IMR-90 (cell line): ENCODE data around the gene FBXL16. TPM values are rescaled to one million over a fixed set of nuclear protein-coding genes. Genes with fewer than 3 reads are reported as not detected.

Experiments
- ATAC-seq: fragments of 200-7000 bp; cut with Tn5 transposase; 2 replicates; pipeline ENCODE4 v1.9.1; 2020; ENCODE audit warnings: low read depth, mild to moderate bottlenecking, moderate library complexity
- BruUV-seq: library from RNA; stranded (reverse); fragments of 400-500 nt; replicated peaks from 2 replicates; lab custom pipeline; 2021; lab: Mats Ljungman, UMichigan
- CTCF ChIA-PET: fragments of 300-600 bp; formaldehyde crosslinking; extraction: SDS; loops from one replicate; lab custom pipeline; 2021; ENCODE audit warnings: antibody characterized with exemption; lab: Yijun Ruan, JAX
- POLR2A ChIA-PET: fragments of 300-600 bp; sonication (Branson Sonifier 250); formaldehyde crosslinking; loops from one replicate; lab custom pipeline; 2022; ENCODE audit warnings: antibody characterized with exemption; ENCODE audit not compliant: unreplicated experiment; lab: Charles Lee
- DNase-seq: peaks from one replicate; pipeline ENCODE4 v3.0.0; 2013
- H2AFZ ChIP-seq: replicated peaks from 2 replicates; pipeline ENCODE3; 2013; ENCODE audit warnings: low read length, mild to moderate bottlenecking; ENCODE audit not compliant: poor library complexity
- H2AK5ac ChIP-seq: 2 replicates; pipeline ENCODE4 v1.6.1; 2013; ENCODE audit warnings: low read depth, low read length, inconsistent platforms
- H2AK9ac ChIP-seq: replicated peaks from 2 replicates; pipeline ENCODE3; 2013; ENCODE audit warnings: mild to moderate bottlenecking, low read depth, low read length, moderate library complexity; ENCODE audit not compliant: poor library complexity
- H2BK120ac ChIP-seq: 2 replicates; pipeline ENCODE4 v1.6.1; 2013; ENCODE audit warnings: low read depth, low read length, inconsistent platforms
- H2BK15ac ChIP-seq: 3 replicates; pipeline ENCODE4 v1.6.1; 2013; ENCODE audit warnings: low read depth, low read length, inconsistent platforms
- H2BK20ac ChIP-seq: 2 replicates; pipeline ENCODE4 v1.6.1; 2013; ENCODE audit warnings: low read depth, mild to moderate bottlenecking, inconsistent platforms, low read length, moderate library complexity
- H2BK5ac ChIP-seq: 2 replicates; pipeline ENCODE4 v1.6.1; 2013; ENCODE audit warnings: mild to moderate bottlenecking, low read depth, low read length, inconsistent platforms; ENCODE audit not compliant: poor library complexity, severe bottlenecking
- H3K14ac ChIP-seq: replicated peaks from 2 replicates; pipeline ENCODE4 v1.6.1; 2013; ENCODE audit warnings: low read depth, low read length, inconsistent platforms
- H3K18ac ChIP-seq: 2 replicates; pipeline ENCODE4 v1.6.1; 2013; ENCODE audit warnings: low read depth, low read length, control low read depth
- H3K23ac ChIP-seq: 2 replicates; pipeline ENCODE4 v1.6.1; 2013; ENCODE audit warnings: low read depth, low read length, inconsistent platforms
- H3K27ac ChIP-seq: 2 replicates; pipeline ENCODE4 v1.5.1; 2013; ENCODE audit warnings: mild to moderate bottlenecking, control low read depth, low read length; ENCODE audit not compliant: insufficient read depth
- H3K27me3 ChIP-seq: 2 replicates; pipeline ENCODE4 v1.6.1; 2013; ENCODE audit warnings: low read length; ENCODE audit not compliant: control insufficient read depth, insufficient read depth
- H3K36me3 ChIP-seq: 2 replicates; pipeline ENCODE4 v1.6.1; 2013; ENCODE audit warnings: low read length, mixed read lengths; ENCODE audit not compliant: control insufficient read depth, insufficient read depth
- H3K4ac ChIP-seq: 2 replicates; pipeline ENCODE4 v1.6.1; 2013; ENCODE audit warnings: low read depth, low read length, inconsistent platforms
- H3K4me1 ChIP-seq: 2 replicates; pipeline ENCODE4 v1.6.1; 2013; ENCODE audit warnings: low read length, mixed read lengths; ENCODE audit not compliant: control insufficient read depth, insufficient read depth
- H3K4me2 ChIP-seq: 2 replicates; pipeline ENCODE4 v1.6.1; 2013; ENCODE audit warnings: low read depth, mild to moderate bottlenecking, control low read depth, low read length, moderate library complexity
- H3K4me3 ChIP-seq: 2 replicates; pipeline ENCODE4 v1.5.1; 2013; ENCODE audit warnings: low read depth, mild to moderate bottlenecking, control low read depth, low read length, moderate library complexity; ENCODE audit not compliant: insufficient read depth
- H3K56ac ChIP-seq: 2 replicates; pipeline ENCODE4 v1.6.1; 2013; ENCODE audit warnings: low read length, inconsistent platforms; ENCODE audit not compliant: insufficient read depth; ENCODE audit errors: extremely low read depth
- H3K79me1 ChIP-seq, 2 experiments: 2 replicates each; pipeline ENCODE4 v1.6.1; 2013; ENCODE audit warnings: low read length in 2 of 2, inconsistent platforms in 1 of 2, low read depth in 1 of 2
- H3K9ac ChIP-seq: 2 replicates; pipeline ENCODE4 v1.6.1; 2013; ENCODE audit warnings: low read depth, low read length, control low read depth
- H3K9me1 ChIP-seq: 2 replicates; pipeline ENCODE4 v1.6.1; 2013; ENCODE audit warnings: low read length, inconsistent platforms; ENCODE audit not compliant: insufficient read depth
- H3K9me3 ChIP-seq: 2 replicates; pipeline ENCODE4 v1.6.1; 2013; ENCODE audit warnings: low read length; ENCODE audit not compliant: control insufficient read depth, insufficient read depth
- H4K20me1 ChIP-seq: 2 replicates; pipeline ENCODE4 v1.6.1; 2013; ENCODE audit warnings: low read length, inconsistent platforms; ENCODE audit not compliant: insufficient read depth
- H4K5ac ChIP-seq: 2 replicates; pipeline ENCODE4 v1.6.1; 2013; ENCODE audit warnings: mild to moderate bottlenecking, low read depth, low read length, control low read depth
- H4K8ac ChIP-seq, 2 experiments: 2 replicates each; pipeline ENCODE4 v1.6.1; 2013; ENCODE audit warnings: low read depth in 2 of 2, low read length in 2 of 2, control low read depth in 1 of 2, inconsistent platforms in 1 of 2
- H4K91ac ChIP-seq: 2 replicates; pipeline ENCODE4 v1.6.1; 2013; ENCODE audit warnings: low read depth, low read length, inconsistent platforms; ENCODE audit not compliant: insufficient read depth
- BHLHE40 ChIP-seq: fragments of 150-350 bp; IDR thresholded peaks from 2 replicates; pipeline ENCODE4 v1.6.1; 2016; ENCODE audit warnings: mild to moderate bottlenecking, low read depth, low read length
- CEBPB ChIP-seq: IDR thresholded peaks from 2 replicates; pipeline ENCODE4 v1.6.1; 2012; ENCODE audit warnings: low read depth, low read length, improper control_type of control experiment
- CTCF ChIP-seq: conservative IDR thresholded peaks from 2 replicates; pipeline ENCODE4 v1.5.1; 2012; ENCODE audit warnings: mild to moderate bottlenecking, low read depth, low read length, improper control_type of control experiment
- ELK1 ChIP-seq: fragments of 150-350 bp; IDR thresholded peaks from 2 replicates; pipeline ENCODE4 v1.6.1; 2016; ENCODE audit warnings: low read depth, mild to moderate bottlenecking, low read length, moderate library complexity, borderline replicate concordance
- FOS ChIP-seq: fragments of 150-350 bp; IDR thresholded peaks from 2 replicates; pipeline ENCODE4 v1.6.1; 2016; ENCODE audit warnings: low read depth, low read length
- MAFK ChIP-seq: IDR thresholded peaks from 2 replicates; pipeline ENCODE4 v1.6.1; 2012; ENCODE audit warnings: low read depth, low read length, improper control_type of control experiment
- MAZ ChIP-seq: IDR thresholded peaks from 2 replicates; pipeline ENCODE4 v1.6.1; 2012; ENCODE audit warnings: low read depth, mild to moderate bottlenecking, low read length, improper control_type of control experiment, moderate library complexity, borderline replicate concordance
- MXI1 ChIP-seq: IDR thresholded peaks from 2 replicates; pipeline ENCODE4 v1.6.1; 2012; ENCODE audit warnings: low read depth, mild to moderate bottlenecking, low read length, moderate library complexity, borderline replicate concordance
- POLR2A ChIP-seq: IDR thresholded peaks from 2 replicates; pipeline ENCODE4 v1.6.1; 2012; ENCODE audit warnings: mild to moderate bottlenecking, low read depth, low read length
- SMC3 ChIP-seq: fragments of 150-350 bp; IDR thresholded peaks from 2 replicates; pipeline ENCODE4 v1.6.1; 2016; ENCODE audit warnings: low read depth, mild to moderate bottlenecking, antibody characterized with exemption, low read length, moderate library complexity
- USF2 ChIP-seq: fragments of 150-350 bp; IDR thresholded peaks from 2 replicates; pipeline ENCODE4 v1.6.1; 2017; ENCODE audit warnings: mild to moderate bottlenecking, antibody characterized with exemption, low read length, low read depth
- WGBS, 2 experiments: methylation state at CpG; one replicate each; pipeline versions ENCODE4 v1.1.5 to v1.1.7; 2013; ENCODE audit warnings: missing lambda C conversion rate in 2 of 2; ENCODE audit not compliant: insufficient read length in 1 of 2; ENCODE audit errors: extremely low coverage in 2 of 2; 5-methylcytosine and 5-hydroxymethylcytosine counted together
- dilution Hi-C: fragments of 300-500 bp; cut with HindIII; formaldehyde crosslinking; loops from one replicate; pipeline ENCODE4 v1.14.3; 2018; ENCODE audit warnings: low sequenced_read_pairs; ENCODE audit not compliant: unreplicated experiment
- in situ Hi-C: fragments of 300-500 bp; cut with MboI; formaldehyde crosslinking; loops from 3 replicates; pipeline ENCODE4 v1.14.3; 2019; ENCODE audit warnings: low sequenced_read_pairs, inconsistent platforms, mixed read lengths
- intact Hi-C: fragments of 100-400 bp; cut with micrococcal nuclease; formaldehyde crosslinking; loops from 2 replicates; pipeline ENCODE4 v1.10.0; 2022
- polyA plus RNA-seq, 3 experiments: library from polyadenylated mRNA; depleted of rRNA; stranded (reverse); fragments of >200 nt; gene quantifications; 2 replicates each; pipeline ENCODE4 v1.2.3, GENCODE V29; 2012; ENCODE audit warnings: low replicate concordance in 1 of 3
- total RNA-seq: library from RNA; depleted of rRNA; stranded (reverse); fragments of >200 nt; gene quantifications from 2 replicates; pipeline ENCODE4 v1.2.3, GENCODE V29; 2012

Gene FBXL16
- total and polyA plus RNA-seq, 2 of the 4 experiments (the other 2 are of a cell fraction) = 0.18 to 2.2 TPM

- Histone ChIP-seq H2AFZ (no peak overlapping the region), H2BK15ac (no peak overlapping the region), H3K56ac (no peak overlapping the region), H3K27ac (no peak overlapping the region), H3K9me3 (no peaks in the 10 kb centered on the region), H3K14ac (no peak overlapping the region), H4K5ac (no peak overlapping the region), H3K4me1 (peaks cover 21% of the 10 kb centered on the region), H2AK9ac (peak overlapping the region; percentile 5), H4K20me1 (no peaks in the 10 kb centered on the region; the same call in 1 of the 2 replicates), H3K36me3 (no peaks in the 10 kb centered on the region), H4K91ac (no peak overlapping the region), H3K18ac (no peak overlapping the region), H4K8ac (no peak overlapping the region), H3K79me1 (peaks cover 13 to 58% of the 10 kb centered on the region in 2 experiments; a peak in 3 of 4 replicates), H3K4ac (no peak overlapping the region), H3K27me3 (no peaks in the 10 kb centered on the region), H3K4me2 (no peak overlapping the region), H2BK120ac (no peak overlapping the region), H3K23ac (no peak overlapping the region), H3K9me1 (peaks cover 15% of the 10 kb centered on the region), H2BK5ac (no peak overlapping the region), H3K4me3 (no peak overlapping the region), H2AK5ac (no peak overlapping the region; the same call in 1 of the 2 replicates), H3K9ac (no peak overlapping the region), H2BK20ac (no peak overlapping the region)
- intact Hi-C loops (no loop called here), dilution Hi-C loops (no loop called here), in situ Hi-C loops (loop anchor here (10.0 kb wide), 1 partner anchor 251 kb away; the partner anchor contains the start of gene NME4)
- TF ChIP-seq ELK1 = no peak
- no peak for TF ChIP-seq CEBPB
- TF ChIP-seq MAFK = no peak
- no peak for TF ChIP-seq SMC3
- TF ChIP-seq MAZ = no peak
- no peak for TF ChIP-seq MXI1
- TF ChIP-seq POLR2A = no peak
- TF ChIP-seq FOS = no peak
- no peak for TF ChIP-seq USF2
- no peak for TF ChIP-seq CTCF
- TF ChIP-seq BHLHE40 = no peak
- WGBS, 2 experiments = 97% methylated on average over 9 of the region's 32 CpGs; no CpG with 5 or more reads in 1 of the 2 experiments
- POLR2A ChIA-PET = no interaction called here
- DNase-seq = no peak
- CTCF ChIA-PET = no interaction called here
- no TSS peak for BruUV-seq
- no peak for ATAC-seq
These were observed 59.5 kb downstream of the FBXL16 start for GRCh38 chr16:645852-646678.
